GM12873 (cell line): ENCODE results near the gene KXD1.

Experiments used
- TF ChIP-seq, protein P1 (sequence below): IDR thresholded peaks from 2 replicates; pipeline ENCODE4 v1.5.1; 2012; ENCODE audit warnings: low read depth, mild to moderate bottlenecking, moderate library complexity, low read length, control low read depth; ENCODE audit not compliant: insufficient read depth; ENCODE audit errors: missing control alignments

Gene KXD1

DNA sequence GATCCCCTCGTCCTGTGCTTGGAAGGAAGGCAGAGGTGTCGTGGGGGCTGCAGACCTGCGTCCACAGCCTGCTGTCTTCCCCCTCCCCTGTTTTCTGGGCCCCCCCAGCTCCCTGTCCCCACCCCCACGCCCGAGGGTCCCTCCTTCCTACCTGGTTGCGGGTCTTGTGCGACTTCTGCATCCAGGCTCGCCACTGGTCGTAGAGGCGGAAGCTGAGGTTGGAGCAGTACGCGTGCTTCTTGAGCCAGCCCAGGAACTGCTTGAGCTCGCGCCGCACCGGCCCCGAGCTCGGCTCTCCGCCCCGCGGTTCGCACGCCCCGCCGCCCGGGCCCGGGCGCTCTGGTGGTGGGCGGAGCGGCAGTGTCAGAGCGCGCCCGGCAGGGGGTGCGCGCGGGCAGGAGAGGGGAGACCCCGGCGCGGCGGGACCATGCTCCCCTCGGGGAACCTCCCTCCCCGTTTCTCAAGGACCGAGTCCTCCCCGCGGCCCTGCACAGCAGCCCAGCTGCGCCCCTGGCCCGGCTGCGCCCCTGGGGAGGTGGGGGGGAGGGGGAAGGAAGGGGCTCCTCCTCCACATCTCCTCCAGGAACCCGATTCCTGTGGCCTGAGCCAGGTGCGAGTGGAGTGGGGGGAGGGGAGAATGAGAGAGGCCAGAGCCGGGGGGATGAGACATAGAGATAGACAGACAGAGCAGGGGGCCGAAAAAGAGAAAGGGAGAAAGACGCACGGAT is 36.6 kb downstream of the KXD1 start:
- TF ChIP-seq, protein P1, sequence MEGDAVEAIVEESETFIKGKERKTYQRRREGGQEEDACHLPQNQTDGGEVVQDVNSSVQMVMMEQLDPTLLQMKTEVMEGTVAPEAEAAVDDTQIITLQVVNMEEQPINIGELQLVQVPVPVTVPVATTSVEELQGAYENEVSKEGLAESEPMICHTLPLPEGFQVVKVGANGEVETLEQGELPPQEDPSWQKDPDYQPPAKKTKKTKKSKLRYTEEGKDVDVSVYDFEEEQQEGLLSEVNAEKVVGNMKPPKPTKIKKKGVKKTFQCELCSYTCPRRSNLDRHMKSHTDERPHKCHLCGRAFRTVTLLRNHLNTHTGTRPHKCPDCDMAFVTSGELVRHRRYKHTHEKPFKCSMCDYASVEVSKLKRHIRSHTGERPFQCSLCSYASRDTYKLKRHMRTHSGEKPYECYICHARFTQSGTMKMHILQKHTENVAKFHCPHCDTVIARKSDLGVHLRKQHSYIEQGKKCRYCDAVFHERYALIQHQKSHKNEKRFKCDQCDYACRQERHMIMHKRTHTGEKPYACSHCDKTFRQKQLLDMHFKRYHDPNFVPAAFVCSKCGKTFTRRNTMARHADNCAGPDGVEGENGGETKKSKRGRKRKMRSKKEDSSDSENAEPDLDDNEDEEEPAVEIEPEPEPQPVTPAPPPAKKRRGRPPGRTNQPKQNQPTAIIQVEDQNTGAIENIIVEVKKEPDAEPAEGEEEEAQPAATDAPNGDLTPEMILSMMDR: peak; percentile 83

DNA sequence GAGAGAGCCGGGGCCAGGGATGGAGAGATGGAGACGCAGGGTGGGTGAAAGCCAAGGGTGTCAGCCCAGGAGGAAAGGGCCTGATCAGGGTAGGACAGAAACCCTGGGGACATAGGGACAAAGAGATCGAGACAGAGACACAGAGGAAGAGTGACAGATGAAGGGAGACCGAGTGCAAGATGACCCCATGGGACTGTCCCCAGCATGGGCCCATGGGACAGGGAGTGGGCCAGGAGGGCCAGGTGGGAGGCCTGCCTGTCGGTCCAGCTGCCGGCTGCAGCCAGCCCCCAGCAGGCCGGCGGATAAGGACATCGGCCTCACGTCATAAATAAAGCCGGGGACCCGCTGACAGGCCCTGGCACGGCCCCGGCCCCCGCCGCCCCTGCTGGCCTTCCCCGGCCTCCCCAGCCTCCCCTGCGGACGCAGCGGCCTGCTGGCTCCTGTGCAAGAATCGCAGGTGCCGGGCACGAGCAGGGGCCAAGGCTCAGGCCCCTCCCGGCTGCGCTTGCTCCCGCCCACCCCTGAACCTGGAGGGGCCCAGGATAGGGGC is 37.2 kb downstream of the KXD1 start:
- TF ChIP-seq, protein P1: no peak

DNA sequence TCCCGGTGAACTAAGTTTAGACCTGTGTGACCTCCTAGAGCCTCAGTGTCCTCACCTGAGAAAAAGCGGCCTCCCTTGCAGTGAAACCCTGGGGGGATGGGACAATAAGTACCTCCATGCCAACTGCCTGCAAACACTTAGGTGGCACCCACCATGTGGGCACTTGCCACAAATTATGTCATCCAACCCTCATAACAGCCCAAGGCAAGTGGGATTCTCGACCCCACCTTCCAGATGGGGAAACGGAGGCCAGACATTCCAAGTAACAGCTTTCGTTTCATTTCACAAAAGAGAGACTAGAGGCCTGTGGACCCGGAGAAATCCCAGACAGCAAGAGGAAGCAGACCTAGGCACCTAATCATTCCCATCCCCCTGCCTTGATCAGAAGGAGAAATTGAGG is 37.8 kb downstream of the KXD1 start:
- TF ChIP-seq, protein P1: no peak

- TF ChIP-seq, protein P1: no peak
Measured at GRCh38 chr19:18596752-18597157, 39.1 kb downstream of the KXD1 start.

DNA sequence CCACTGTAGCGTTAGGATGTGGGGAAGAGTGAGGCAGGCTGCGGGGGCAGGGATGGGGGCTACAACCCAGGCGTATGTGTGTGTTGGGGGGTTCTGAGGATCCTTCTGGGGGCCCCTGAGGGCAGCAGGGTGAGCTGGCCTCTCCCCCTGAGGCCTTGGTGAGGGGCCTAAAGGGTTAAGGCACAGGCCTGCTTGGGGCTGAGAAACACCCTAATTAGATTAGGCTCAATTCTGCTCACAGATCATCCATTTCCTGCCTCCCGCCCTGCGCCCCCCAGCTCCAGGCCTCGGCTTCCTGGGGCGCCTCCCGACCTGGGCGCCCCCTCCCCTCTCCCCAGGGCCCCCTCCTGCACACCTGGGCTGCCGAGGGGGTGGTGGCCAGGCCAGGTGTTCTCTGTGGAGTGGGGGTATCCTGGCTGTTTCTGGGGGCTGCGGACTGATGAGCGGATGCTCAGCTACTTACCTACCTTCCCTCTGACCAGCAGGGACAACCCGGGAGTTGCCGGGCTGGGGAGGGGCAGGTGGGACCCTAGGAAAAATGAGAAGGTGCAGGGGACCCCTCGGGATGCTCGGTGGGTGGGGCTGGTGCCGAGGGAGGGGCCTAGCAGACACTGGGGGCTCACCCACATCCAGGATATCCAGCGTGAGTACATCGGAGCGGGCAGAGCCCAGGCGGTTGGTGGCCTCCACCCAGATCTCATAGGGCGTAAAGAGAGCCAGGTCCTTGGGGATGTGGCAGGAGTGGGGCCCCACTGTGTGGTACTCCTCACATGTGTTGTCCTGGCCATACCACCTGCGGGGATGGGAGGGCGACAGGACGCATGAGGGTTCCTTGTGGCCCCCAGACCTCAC is 40.4 kb downstream of the KXD1 start:
- TF ChIP-seq, protein P1: no peak

DNA sequence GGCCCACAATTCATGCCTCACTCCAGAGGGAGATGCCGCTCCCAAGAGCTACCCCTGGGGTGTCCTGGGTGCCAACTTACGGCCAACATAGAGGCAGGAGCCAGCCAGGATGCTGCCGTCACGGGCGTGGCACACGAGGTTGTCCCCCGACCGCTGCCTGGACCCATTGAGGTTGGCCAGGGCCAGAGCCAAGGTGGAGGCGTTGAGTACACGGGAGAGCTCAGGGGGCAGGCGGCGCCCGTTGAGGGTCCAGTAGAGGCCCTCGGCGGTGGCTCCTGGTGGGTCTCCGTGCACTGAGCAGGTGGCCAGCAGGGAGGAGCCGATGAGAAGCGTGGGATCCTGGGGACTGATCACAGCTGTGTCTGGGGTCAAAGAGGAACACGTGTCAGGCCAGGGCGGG is 41.8 kb downstream of the KXD1 start:
- TF ChIP-seq, protein P1: no peak

- TF ChIP-seq, protein P1: no peak
Measured at GRCh38 chr19:18601875-18602274, 44.2 kb downstream of the KXD1 start.
